Mucosa of descending colon (tissue), 3 donors: ENCODE measurements around the gene TMEM232. TPM values are rescaled to one million over a fixed set of nuclear protein-coding genes. Genes with fewer than 3 reads are reported as not detected.

ENCODE experiments used
- ATAC-seq: fragments of 200-7000 bp; cut with Tn5 transposase; one replicate; pipeline ENCODE4 v1.9.1; 2020; ENCODE audit warnings: mild to moderate bottlenecking, moderate library complexity
- DNase-seq, 3 donors: peaks; one replicate each; pipeline ENCODE4 v3.0.0-alpha.2; 2020
- H3K36me3 ChIP-seq: fragments of 200-600 bp; one replicate; pipeline ENCODE4 v1.8.0; 2021; ENCODE audit warnings: low read depth, mild to moderate bottlenecking
- H3K4me1 ChIP-seq: fragments of 200-600 bp; one replicate; pipeline ENCODE4 v1.8.0; 2021; ENCODE audit warnings: low read depth, mild to moderate bottlenecking
- H3K4me3 ChIP-seq: fragments of 200-600 bp; one replicate; pipeline ENCODE4 v1.8.0; 2021; ENCODE audit warnings: mild to moderate bottlenecking
- H3K9me3 ChIP-seq: fragments of 200-600 bp; one replicate; pipeline ENCODE4 v1.8.0; 2021; ENCODE audit warnings: mild to moderate bottlenecking
- intact Hi-C, 2 donors: fragments of 100-400 bp; cut with DNase I in 1 of 2; cut with micrococcal nuclease in 1 of 2; formaldehyde crosslinking; loops; one replicate each; pipeline versions ENCODE4 v1.11.0 to v1.11.1; 2022; cut with DNase I, micrococcal nuclease
- total RNA-seq, 3 donors: library from RNA; stranded (reverse); fragmentation: NEBNext Ultra II Directional in 2 of 3; extraction: Animal tissue kit (Norgen Biotek cat#: 25700) in 2 of 3; gene quantifications; one replicate each; pipeline versions ENCODE4 v1.2.1 to v1.2.4, GENCODE V29; 2021 to 2023
- TF ChIP-seq, protein P1 (sequence below): fragments of 200-600 bp; IDR thresholded peaks from one replicate; pipeline ENCODE4 v1.8.0; 2022; ENCODE audit warnings: antibody characterized with exemption, mild to moderate bottlenecking
- donor health status: DM: no; HTN: no; CAD: no; lungs with moderate emphysema.
- donor health status: DM: no; HTN: no; CAD: no.
- donor health status: DM: no; HTN: yes; CAD: no.

TMEM232 gene
- total RNA-seq, 3 donors from 2014 or later, result 1.0 to 3.9 (median 3.0) TPM

DNA sequence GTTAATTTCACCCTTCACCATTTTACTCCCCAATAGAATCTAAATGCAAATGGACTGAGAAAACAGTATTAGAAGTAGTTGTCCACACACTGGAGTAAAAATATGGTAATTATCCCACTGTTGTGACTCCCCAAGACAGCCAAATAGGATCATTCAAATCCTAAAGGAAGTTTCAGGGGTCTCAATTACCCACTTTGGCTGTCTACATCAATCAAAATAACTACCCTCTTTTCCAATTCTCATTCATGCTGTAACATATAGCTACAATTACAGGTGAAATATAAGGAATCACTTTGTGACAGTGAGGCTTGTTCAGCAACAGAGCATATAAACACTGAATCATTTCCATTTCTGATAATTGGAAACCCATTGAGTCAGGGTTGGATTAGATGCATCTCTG, 220.1 kb downstream of the TMEM232 start:
- TF ChIP-seq, protein P1, sequence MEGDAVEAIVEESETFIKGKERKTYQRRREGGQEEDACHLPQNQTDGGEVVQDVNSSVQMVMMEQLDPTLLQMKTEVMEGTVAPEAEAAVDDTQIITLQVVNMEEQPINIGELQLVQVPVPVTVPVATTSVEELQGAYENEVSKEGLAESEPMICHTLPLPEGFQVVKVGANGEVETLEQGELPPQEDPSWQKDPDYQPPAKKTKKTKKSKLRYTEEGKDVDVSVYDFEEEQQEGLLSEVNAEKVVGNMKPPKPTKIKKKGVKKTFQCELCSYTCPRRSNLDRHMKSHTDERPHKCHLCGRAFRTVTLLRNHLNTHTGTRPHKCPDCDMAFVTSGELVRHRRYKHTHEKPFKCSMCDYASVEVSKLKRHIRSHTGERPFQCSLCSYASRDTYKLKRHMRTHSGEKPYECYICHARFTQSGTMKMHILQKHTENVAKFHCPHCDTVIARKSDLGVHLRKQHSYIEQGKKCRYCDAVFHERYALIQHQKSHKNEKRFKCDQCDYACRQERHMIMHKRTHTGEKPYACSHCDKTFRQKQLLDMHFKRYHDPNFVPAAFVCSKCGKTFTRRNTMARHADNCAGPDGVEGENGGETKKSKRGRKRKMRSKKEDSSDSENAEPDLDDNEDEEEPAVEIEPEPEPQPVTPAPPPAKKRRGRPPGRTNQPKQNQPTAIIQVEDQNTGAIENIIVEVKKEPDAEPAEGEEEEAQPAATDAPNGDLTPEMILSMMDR, result no peak
- intact Hi-C loops, result no loop called here
- ATAC-seq (no peak), DNase-seq (no peak)
- no peak overlapping the region for H3K4me3 ChIP-seq
- no peaks in the 10 kb centered on the region for H3K36me3 ChIP-seq
- H3K9me3 ChIP-seq, result no peaks in the 10 kb centered on the region
- H3K4me1 ChIP-seq, result no peaks in the 10 kb centered on the region

DNA sequence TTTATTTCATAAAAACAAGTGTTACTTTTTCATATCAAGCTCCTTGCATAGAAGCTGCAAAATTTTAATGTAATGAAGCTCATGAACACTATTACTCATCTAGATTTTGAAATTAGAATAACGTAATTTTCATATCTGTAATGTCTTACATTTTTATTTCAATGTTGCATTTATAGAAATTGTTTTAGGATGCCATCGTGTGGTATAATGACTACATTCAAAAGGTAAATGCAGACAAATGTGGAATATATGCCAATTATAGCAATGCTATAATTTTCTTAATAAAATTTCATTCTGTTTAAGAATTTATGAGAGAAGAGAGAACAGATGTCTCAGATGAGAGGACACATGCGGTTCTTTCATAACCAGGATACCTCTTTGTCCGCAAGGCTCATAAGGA, 230.2 kb downstream of the TMEM232 start:
- intact Hi-C loops, result no loop called here
- ATAC-seq (no peak), DNase-seq (no peak)
- H3K36me3 ChIP-seq, result no peaks in the 10 kb centered on the region
- no peaks in the 10 kb centered on the region for H3K9me3 ChIP-seq
- TF ChIP-seq, protein P1, result no peak
- H3K4me3 ChIP-seq, result no peak overlapping the region
- H3K4me1 ChIP-seq, result no peaks in the 10 kb centered on the region

DNA sequence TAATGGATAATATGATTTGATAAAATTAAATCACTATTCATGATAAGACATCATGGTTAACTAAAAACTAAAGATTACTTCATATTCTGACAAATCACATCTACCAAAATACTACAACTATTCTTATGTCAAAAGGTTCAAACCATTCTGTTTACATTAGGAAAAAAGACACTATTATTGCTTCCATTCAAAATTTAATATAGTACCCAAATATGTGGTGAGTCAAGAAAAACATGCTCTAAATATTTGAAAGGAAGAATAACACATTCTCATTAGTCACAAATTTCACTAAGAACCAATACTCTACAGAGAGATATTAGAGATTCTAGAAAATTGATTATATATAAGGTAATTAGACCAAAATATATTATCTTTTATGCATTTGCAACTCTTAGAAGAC, 234.0 kb downstream of the TMEM232 start:
- Histone ChIP-seq H3K4me1 (no peaks in the 10 kb centered on the region), H3K4me3 (no peak overlapping the region), H3K9me3 (no peaks in the 10 kb centered on the region), H3K36me3 (no peaks in the 10 kb centered on the region)
- intact Hi-C loops, result no loop called here
- TF ChIP-seq, protein P1, result no peak
- ATAC-seq (no peak), DNase-seq (no peak)

DNA sequence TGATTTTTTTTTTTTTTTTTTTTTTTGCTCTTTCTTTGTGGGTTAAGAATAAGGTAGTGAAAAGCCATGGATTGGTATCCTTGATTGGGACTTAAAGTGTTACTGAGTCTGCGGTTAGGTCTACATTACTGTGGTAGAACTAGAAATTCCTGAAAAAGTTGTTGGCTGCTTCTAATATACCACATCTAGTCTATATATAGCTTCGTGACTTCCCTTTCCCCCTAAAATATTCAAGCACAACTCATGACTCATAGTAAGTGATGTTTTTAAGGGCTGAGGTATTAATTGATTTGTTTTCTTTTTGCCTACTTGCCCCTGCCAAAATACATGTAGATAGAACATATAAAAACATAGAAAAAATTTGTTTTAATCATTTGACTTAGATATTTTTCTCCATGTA, 247.6 kb downstream of the TMEM232 start:
- intact Hi-C loops, result no loop called here
- DNase-seq, result no peak
- no peaks in the 10 kb centered on the region for H3K9me3 ChIP-seq
- no peak overlapping the region for H3K4me3 ChIP-seq
- H3K4me1 ChIP-seq, result no peaks in the 10 kb centered on the region
- ATAC-seq, result no peak
- TF ChIP-seq, protein P1, result no peak
- H3K36me3 ChIP-seq, result no peaks in the 10 kb centered on the region

DNA sequence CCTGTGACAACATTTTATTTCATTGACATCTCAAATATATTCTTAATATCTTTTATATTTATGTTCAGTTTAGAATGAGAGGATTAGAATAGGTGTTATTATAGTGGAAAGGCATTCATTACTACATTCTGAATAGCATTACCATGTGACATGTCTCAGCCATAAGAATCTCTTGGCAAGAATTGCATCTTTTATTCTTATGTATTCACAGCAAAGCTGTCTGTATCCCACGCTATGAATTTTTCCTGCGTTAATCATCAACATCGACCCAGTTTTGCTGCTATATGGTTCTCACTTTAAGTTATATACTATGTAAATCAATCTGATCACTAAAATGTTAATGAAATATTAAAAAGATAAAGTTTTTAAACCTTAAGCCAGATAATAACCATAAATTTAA, 248.6 kb downstream of the TMEM232 start:
- Histone ChIP-seq H3K36me3 (no peaks in the 10 kb centered on the region), H3K4me1 (no peaks in the 10 kb centered on the region), H3K9me3 (no peaks in the 10 kb centered on the region), H3K4me3 (no peak overlapping the region)
- no peak for DNase-seq
- no peak for ATAC-seq
- intact Hi-C loops, result no loop called here
- TF ChIP-seq, protein P1, result no peak

DNA sequence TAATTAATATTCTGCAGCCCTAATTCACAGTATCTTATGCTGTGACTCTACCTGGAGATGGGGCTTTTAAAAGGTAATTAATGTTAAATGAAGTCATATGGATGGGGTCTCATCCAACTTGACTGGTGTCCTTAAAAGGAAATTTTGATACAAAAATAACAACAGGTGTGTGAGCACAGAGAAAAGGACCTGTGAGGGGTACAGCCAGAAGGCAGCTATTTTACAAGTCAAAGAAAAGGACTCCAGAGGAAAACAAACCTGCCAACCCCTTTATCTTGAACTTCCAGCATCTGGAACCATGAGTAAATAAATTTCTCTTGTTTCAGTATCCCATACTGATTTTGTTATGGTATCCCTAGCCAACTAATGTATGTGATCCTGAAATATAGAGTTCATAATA, 250.3 kb downstream of the TMEM232 start:
- Histone ChIP-seq H3K9me3 (peaks cover 11% of the 10 kb centered on the region), H3K4me3 (no peak overlapping the region), H3K36me3 (no peaks in the 10 kb centered on the region), H3K4me1 (no peaks in the 10 kb centered on the region)
- ATAC-seq (no peak), DNase-seq (no peak)
- TF ChIP-seq, protein P1, result no peak
- intact Hi-C loops, result no loop called here
